Right ventricle myocardium inferior (tissue), 1 donor: Measurements from ENCODE around the gene TEX38. TPM values are rescaled to one million over a fixed set of nuclear protein-coding genes. Genes with fewer than 3 reads are reported as not detected.
"Not testable (repeated sequence)": the region's sequence is repeated elsewhere in the genome, so short reads cannot be mapped to it uniquely, and the experiment has no call there.

ENCODE experiments used
- ATAC-seq: fragments of 200-7000 bp; cut with Tn5 transposase; one replicate; pipeline ENCODE4 v1.9.1; 2020; ENCODE audit warnings: mild to moderate bottlenecking, moderate library complexity
- DNase-seq: peaks from one replicate; pipeline ENCODE4 v3.0.0; 2021; ENCODE audit errors: missing footprints
- intact Hi-C: fragments of 100-400 bp; cut with DNase I; formaldehyde crosslinking; loops from one replicate; pipeline ENCODE4 v1.11.0; 2022
- total RNA-seq: library from RNA; stranded (reverse); fragmentation: NEBNext Ultra II Directional; extraction: Animal tissue kit (Norgen Biotek cat#: 25700); gene quantifications from one replicate; pipeline ENCODE4 v1.2.1, GENCODE V29; 2021
- donor health status: DM: no; HTN: yes; CAD: no; lungs with severe emphysema.

TEX38 gene
- total RNA-seq, 1 donor from 2014 or later = not detected

DNA sequence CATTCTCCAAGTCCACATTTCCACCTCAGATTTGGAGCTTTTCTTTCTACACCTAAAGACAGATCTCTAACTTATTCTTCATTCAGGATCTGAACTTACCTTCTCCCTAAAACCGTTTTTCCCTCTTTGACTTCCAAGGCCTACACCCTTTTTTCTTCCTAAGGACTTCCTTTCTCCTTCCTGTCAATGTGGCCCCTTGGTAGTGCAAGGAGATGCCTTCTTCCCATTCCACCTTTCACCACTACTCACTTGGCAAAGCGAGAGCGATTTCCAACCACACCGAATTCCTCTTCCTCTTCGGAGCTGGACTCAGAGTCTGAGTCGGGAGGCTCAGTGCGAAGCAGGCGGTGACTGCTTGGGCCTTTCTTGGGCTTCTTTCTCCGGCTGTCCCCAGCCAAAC, 46.0 kb downstream of the TEX38 start:
- no peak for DNase-seq
- intact Hi-C loops = loop anchor here (2.0 kb wide), 2 partner anchors 49 to 101 kb away; partner anchors contain the start of genes ATPAF1 and MOB3C
- no peak for ATAC-seq

DNA sequence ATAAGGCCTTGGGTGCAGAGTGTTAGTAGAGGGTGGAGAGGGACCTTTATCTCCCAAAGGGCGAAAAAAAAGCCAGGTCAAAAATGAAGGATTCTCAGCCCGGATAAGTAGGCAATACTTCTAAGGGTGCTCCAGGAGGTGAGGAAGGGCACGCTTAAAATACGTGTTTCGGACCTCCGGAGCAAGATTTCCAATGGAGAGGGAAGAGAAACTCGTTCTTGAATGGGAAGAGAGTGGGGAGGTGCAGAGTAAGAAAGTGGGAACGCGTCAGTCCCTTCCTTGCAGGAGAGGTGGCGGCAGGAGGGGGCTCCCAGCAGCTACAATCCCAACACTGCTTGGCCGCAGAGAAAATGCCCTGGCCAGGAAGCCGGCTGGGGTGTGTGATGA, 46.7 kb downstream of the TEX38 start:
- no peak for DNase-seq
- intact Hi-C loops = loop anchor here (2.0 kb wide), 2 partner anchors 50 to 102 kb away; partner anchors contain the start of genes ATPAF1 and MOB3C
- ATAC-seq = no peak

DNA sequence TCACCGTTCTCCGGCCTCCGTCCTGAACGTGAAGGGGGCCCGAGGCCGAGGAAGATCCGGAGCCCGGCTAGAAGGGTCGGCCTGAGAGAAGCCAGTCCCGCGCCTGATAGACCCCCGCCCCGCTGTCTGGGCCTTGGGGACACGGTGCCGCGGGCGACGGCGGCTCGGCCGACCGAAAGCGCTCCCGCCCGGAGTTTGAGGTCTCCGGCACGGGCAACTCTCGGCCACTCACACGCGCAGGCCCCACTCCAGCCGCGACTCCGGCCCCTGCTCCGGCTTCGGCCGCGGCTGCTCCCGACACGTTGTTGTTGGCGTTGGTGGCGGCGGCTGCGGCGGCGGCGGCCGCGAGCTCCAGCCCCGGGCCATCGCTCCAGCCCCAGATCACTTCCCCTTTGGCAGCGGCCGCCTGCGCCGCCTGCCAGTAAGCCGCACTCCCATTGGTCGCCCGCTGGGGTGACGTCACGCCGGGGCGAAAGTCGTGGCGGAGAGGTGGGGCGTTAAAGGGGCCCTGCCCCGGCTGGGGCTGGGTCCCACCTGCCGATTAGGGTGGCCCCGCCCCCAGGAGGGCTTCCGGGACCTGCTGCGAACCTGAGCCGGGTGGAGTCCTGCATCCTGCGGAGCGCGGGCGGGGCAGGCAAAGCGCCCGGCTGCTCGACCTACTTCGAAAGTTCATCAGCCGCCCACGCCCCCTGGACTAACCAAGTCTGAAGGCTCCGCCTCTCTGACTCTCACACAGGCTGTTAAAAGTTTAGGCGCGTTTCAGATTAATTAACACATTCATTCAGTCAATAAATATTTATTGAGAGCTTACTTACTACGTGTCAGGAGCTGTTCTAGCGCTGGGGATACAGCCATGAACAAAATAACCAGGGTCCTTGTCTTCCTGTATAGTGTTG, 47.3 kb downstream of the TEX38 start, which contains the start of gene EFCAB14:
Gene EFCAB14 (minus strand): TSS at position 388 of the 896 bp plus-strand sequence. CDS start 1,027 bp downstream, outside the sequence.
- intact Hi-C loops = loop anchor here (2.0 kb wide), 2 partner anchors 50 to 102 kb away; partner anchors contain the start of genes ATPAF1 and MOB3C
- ATAC-seq (peak; percentile 99), DNase-seq (peak; percentile 98)

DNA sequence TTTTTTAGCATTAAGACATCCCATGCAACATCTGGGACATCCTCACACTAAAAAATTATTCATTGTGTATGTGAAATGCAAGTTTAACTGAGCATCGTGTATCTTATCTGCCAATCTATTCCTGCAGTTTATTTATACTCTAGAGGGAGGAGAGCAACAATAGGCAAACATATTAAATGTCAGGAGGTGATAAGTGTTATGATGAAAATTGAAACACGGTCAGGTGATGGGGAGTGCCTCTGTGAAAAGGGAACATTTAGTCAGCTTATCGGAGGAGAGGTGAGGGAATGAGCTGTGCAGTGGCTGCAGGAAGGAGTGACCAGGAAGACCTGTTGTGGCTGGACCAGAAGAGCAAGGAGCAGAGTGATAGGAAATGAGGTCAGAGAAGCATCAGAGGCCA, 48.0 kb downstream of the TEX38 start:
- intact Hi-C loops = loop anchor here (2.0 to 10.0 kb wide), 3 partner anchors 51 to 275 kb away; partner anchors contain the start of genes ATPAF1 and MOB3C
- no peak for DNase-seq
- ATAC-seq = no peak

DNA sequence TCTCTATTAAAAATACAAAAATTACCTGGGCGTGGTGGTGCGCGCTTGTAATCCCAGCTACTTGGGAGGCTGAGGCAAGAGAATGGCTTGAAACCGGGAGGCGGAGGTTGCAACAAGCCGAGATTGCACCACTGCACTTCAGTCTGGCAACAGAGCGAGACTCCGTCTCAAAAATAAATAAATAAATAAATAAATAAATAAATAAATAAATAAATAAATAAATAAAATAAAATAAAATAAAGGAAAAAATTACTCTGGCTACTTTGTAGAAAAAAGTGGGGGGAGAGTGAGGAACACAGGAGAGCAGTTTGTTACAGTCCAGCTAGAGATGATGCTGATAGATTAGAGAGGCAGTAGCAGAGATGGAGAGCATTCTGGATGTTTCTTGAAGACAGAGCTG, 48.7 kb downstream of the TEX38 start:
- not testable (repeated sequence) for DNase-seq, ATAC-seq
- intact Hi-C loops = loop anchor here (10.0 kb wide), 1 partner anchor 276 kb away; no protein-coding TSS in a partner anchor

DNA sequence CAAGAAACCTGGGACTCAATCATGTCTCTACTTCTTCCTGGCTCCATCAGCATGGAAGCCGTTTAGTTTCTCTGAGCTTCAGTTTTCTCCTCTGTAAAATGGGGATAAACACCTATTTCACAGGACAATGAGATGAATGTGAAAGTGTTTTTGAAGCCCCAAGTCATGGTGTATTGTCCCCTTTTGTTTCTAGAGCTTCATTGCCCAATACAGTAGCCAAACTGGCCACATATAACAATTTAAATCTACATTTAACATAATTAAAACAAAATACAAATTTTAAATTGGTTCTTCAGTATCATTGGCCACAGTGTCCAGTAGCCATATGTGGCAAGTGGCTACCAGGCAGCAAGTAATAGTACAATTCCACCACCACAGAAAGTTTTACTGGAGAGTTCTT, 49.5 kb downstream of the TEX38 start:
- ATAC-seq = no peak
- no peak for DNase-seq
- intact Hi-C loops = loop anchor here (10.0 kb wide), 1 partner anchor 276 kb away; no protein-coding TSS in a partner anchor

DNA sequence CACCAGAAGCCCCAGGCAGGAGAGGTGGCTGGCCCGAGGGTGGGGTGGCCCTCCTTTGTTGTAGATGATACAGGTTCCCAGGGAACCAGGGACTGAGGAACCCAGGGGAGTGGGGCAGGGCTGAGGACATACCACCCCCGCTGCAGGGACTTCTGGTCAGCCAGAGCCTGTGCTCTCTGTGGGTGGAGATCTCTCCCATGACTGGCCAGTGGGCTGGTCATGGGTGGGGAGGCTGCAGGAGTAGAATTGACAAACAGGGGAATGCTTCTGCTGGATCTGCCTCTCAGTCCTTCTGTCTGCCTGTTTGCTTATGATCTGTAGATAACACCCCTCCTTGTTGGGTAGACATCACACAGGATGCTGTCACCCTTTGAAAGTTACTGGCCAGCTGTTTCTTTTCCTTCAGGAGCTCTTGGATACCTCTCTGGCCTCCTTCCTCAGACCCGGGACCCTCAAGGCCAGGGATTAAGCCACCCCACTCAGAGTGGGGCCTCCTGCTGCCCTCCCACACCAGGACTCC, 50.1 kb downstream of the TEX38 start:
- intact Hi-C loops = loop anchor here (10.0 kb wide), 1 partner anchor 277 kb away; no protein-coding TSS in a partner anchor
- ATAC-seq (no peak), DNase-seq (no peak)

Other genes starting within 250 kb of the TEX38 start
- not detected for gene DMBX1, start 182.0 kb upstream of the TEX38 start, total RNA-seq
- not detected for gene KNCN, start 120.2 kb upstream of the TEX38 start, total RNA-seq
- gene MKNK1, start 67.6 kb upstream of the TEX38 start, total RNA-seq = 39.8 TPM
- 13.9 TPM for gene MOB3C, start 55.0 kb upstream of the TEX38 start, total RNA-seq
- gene ATPAF1, start 3.5 kb upstream of the TEX38 start, total RNA-seq = 191 TPM
- 53.2 TPM for gene EFCAB14, start 47.3 kb downstream of the TEX38 start, total RNA-seq
- 19.6 TPM for gene CYP4B1, start 127.2 kb downstream of the TEX38 start, total RNA-seq